DMS114 treated with DMSO at 0.1 percent for 48 hours (cell line): Measurements from ENCODE around the gene AKAP13.
"Not testable (repeated sequence)": the region's sequence is repeated elsewhere in the genome, so short reads cannot be mapped to it uniquely, and the experiment has no call there.

Experiments used
- DNase-seq: peaks from one replicate; lab custom pipeline; 2025; ENCODE audit not compliant: unreplicated experiment; lab: John Stamatoyannopoulos, UW

The AKAP13 gene

GRCh38 chr15:85530079-85530478, 149.7 kb downstream of the AKAP13 start:
- DNase-seq = no peak

- no peak for DNase-seq
These were observed 150.7 kb downstream of the AKAP13 start for GRCh38 chr15:85531083-85531482.

GRCh38 chr15:85532689-85533088, 152.3 kb downstream of the AKAP13 start:
- no peak for DNase-seq

GRCh38 chr15:85534031-85534430, 153.6 kb downstream of the AKAP13 start:
- DNase-seq = no peak

- not testable (repeated sequence) for DNase-seq
These were observed 155.3 kb downstream of the AKAP13 start for GRCh38 chr15:85535533-85536330.

- DNase-seq = no peak
These were observed 155.9 kb downstream of the AKAP13 start for GRCh38 chr15:85536341-85536740.

GRCh38 chr15:85539491-85539890, 159.1 kb downstream of the AKAP13 start:
- no peak for DNase-seq

GRCh38 chr15:85540085-85540797, 159.8 kb downstream of the AKAP13 start:
- no peak for DNase-seq

GRCh38 chr15:85541744-85542143, 161.3 kb downstream of the AKAP13 start:
- DNase-seq = no peak

GRCh38 chr15:85542488-85542887, 162.1 kb downstream of the AKAP13 start:
- DNase-seq = no peak

GRCh38 chr15:85542895-85543331, 162.5 kb downstream of the AKAP13 start:
- DNase-seq = no peak

GRCh38 chr15:85543741-85544155, 163.3 kb downstream of the AKAP13 start:
- DNase-seq = no peak

- DNase-seq = no peak
These were observed 164.8 kb downstream of the AKAP13 start for GRCh38 chr15:85545185-85545584.

- no peak for DNase-seq
These were observed 165.3 kb downstream of the AKAP13 start for GRCh38 chr15:85545752-85546151.

GRCh38 chr15:85547386-85547785, 167.0 kb downstream of the AKAP13 start:
- no peak for DNase-seq

GRCh38 chr15:85550283-85550682, 169.9 kb downstream of the AKAP13 start:
- no peak for DNase-seq

GRCh38 chr15:85551221-85551832, 170.9 kb downstream of the AKAP13 start:
- DNase-seq = no peak

- no peak for DNase-seq
These were observed 174.6 kb downstream of the AKAP13 start for GRCh38 chr15:85554852-85555521.

GRCh38 chr15:85555875-85556617, 175.6 kb downstream of the AKAP13 start:
- no peak for DNase-seq

GRCh38 chr15:85556618-85556895, 176.2 kb downstream of the AKAP13 start:
- DNase-seq = no peak

GRCh38 chr15:85557385-85557784, 177.0 kb downstream of the AKAP13 start:
- DNase-seq = no peak
